ENCODE measurements around the gene VWF.
"Not testable (repeated sequence)": the region's sequence is repeated elsewhere in the genome, so short reads cannot be mapped to it uniquely, and the experiment has no call there.

VWF gene

DNA sequence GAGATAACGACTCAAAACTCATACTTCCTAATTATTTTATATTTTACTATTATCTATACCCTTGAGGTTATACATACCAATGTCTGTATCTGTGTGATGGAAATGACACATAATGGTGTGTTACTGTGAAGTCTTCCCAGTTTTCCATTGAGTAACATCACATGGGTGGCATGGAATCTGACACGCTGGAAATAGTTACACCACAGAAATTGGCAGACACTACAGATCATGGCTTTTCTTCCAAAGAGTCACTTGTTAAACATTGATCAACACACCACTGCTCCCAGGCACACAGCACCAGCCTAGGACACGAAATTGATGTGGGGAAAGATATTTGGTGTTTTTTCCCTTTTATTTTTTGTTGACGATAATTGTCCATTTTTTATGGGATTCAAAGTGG is 33.0 kb upstream of the VWF start:
- Histone ChIP-seq H3K27ac (no peak overlapping the region), H3K9me3 (ENCODE audit: control insufficient read depth, low read length) (no peaks in the 10 kb centered on the region), H3K79me2 (no peaks in the 10 kb centered on the region), H2AFZ (no peak overlapping the region), H3K9ac (no peak overlapping the region), H3K27me3 (ENCODE audit: control insufficient read depth, insufficient read depth, low read length) (no peaks in the 10 kb centered on the region), H3K4me1 (no peaks in the 10 kb centered on the region), H3K36me3 (ENCODE audit: control insufficient read depth, insufficient read depth, low read length) (no peaks in the 10 kb centered on the region), H3K4me3 (ENCODE audit: low read depth, low read length) (no peak overlapping the region), H3K4me2 (ENCODE audit: low read length) (no peak overlapping the region)
- TF ChIP-seq, protein P1, sequence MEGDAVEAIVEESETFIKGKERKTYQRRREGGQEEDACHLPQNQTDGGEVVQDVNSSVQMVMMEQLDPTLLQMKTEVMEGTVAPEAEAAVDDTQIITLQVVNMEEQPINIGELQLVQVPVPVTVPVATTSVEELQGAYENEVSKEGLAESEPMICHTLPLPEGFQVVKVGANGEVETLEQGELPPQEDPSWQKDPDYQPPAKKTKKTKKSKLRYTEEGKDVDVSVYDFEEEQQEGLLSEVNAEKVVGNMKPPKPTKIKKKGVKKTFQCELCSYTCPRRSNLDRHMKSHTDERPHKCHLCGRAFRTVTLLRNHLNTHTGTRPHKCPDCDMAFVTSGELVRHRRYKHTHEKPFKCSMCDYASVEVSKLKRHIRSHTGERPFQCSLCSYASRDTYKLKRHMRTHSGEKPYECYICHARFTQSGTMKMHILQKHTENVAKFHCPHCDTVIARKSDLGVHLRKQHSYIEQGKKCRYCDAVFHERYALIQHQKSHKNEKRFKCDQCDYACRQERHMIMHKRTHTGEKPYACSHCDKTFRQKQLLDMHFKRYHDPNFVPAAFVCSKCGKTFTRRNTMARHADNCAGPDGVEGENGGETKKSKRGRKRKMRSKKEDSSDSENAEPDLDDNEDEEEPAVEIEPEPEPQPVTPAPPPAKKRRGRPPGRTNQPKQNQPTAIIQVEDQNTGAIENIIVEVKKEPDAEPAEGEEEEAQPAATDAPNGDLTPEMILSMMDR (IDR thresholded peaks at IDR 0.05) = no peak

DNA sequence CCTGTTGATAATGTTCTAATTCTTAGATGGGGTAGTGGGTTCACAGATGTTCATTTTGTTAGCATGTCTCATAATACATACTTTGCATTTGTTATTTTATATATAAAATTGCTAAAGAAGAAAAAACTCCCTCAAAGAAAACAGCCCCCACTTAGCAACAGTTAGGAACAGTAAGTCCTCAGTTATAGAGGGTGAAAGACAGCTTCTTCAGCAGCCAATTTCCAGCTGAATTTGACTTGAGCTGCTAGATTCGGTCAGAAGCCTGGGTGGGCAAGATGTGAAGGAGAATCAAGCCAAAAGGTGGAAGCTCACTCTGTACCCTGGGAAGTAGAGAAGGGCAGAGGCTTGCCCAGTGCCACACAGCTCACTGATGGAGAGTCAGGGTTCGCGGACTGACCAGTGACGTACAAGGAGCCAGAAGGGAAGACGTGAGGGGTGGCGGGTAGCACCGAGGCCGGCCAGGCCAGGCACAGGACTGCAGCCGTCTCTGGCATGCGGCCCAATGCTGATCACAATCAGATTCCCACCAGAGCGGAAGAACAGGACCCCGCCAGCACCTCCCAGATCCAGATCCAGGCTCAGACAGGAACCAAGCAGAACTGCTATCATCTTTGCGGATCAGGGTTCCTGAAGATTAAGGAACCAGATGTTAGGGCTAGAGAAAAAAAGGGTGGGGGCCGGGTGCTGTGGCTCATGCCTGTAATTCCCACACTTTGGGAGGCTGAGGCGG is 30.4 kb upstream of the VWF start:
- Histone ChIP-seq H3K4me1 (no peaks in the 10 kb centered on the region), H3K79me2 (no peaks in the 10 kb centered on the region), H3K36me3 (ENCODE audit: control insufficient read depth, insufficient read depth, low read length) (no peaks in the 10 kb centered on the region), H3K27me3 (ENCODE audit: control insufficient read depth, insufficient read depth, low read length) (no peaks in the 10 kb centered on the region), H3K9ac (no peak overlapping the region), H3K4me2 (ENCODE audit: low read length) (peak overlapping the region; percentile 31), H3K4me3 (ENCODE audit: low read depth, low read length) (no peak overlapping the region), H3K9me3 (ENCODE audit: control insufficient read depth, low read length) (no peaks in the 10 kb centered on the region), H3K27ac (peak overlapping the region; percentile 82), H2AFZ (peak overlapping the region; percentile 80)
- TF ChIP-seq, protein P1 (IDR thresholded peaks at IDR 0.05) = no peak

DNA sequence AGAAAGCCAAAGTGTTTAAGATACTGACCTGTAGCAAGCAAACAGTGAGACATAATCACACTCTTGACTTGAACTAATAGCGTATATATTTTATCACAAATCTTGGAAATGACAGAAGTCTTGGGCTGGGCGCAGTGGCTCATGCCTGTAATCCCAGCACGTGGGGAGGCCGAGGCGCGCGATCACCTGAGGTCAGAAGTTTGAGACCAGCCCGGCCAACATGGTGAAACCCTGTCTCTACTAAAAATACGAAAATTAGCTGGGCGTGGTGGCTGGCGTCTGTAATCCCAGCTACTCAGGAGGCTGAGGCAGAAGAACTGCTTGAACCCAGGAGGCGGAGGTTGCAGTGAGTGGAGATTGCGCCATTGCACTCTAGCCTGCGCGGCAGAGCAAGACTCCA is 24.3 kb upstream of the VWF start:
- H3K36me3 ChIP-seq (ENCODE audit: control insufficient read depth, insufficient read depth, low read length); H3K27me3 ChIP-seq (ENCODE audit: control insufficient read depth, insufficient read depth, low read length); H3K79me2 ChIP-seq; H3K4me2 ChIP-seq (ENCODE audit: low read length); H3K9me3 ChIP-seq (ENCODE audit: control insufficient read depth, low read length); H2AFZ ChIP-seq; H3K4me1 ChIP-seq; H3K4me3 ChIP-seq (ENCODE audit: low read depth, low read length); H3K27ac ChIP-seq; H3K9ac ChIP-seq: not testable (repeated sequence)

DNA sequence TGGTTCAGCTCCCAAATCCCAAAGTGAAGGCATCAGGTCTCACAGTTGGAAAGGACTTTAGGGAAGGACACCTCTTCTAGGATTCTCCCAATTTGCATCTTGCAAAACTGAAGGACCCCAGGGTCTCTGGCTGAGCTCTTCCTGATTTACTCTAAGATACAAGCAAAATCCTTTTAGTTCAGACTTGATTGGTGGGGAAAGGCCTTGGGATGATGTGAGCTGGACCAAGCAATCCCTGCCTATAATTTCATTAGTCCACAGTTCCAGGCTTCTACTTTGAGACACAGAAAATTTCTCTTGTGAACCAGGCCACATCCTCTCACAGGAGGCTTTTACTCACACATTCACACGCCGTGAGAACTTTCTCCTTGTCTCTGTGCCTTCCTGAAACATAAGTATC is 23.6 kb upstream of the VWF start:
- Histone ChIP-seq H3K36me3 (ENCODE audit: control insufficient read depth, insufficient read depth, low read length) (no peaks in the 10 kb centered on the region), H2AFZ (no peak overlapping the region), H3K27me3 (ENCODE audit: control insufficient read depth, insufficient read depth, low read length) (no peaks in the 10 kb centered on the region), H3K4me2 (ENCODE audit: low read length) (no peak overlapping the region), H3K9ac (no peak overlapping the region), H3K79me2 (no peaks in the 10 kb centered on the region), H3K4me1 (no peaks in the 10 kb centered on the region), H3K9me3 (ENCODE audit: control insufficient read depth, low read length) (no peaks in the 10 kb centered on the region), H3K4me3 (ENCODE audit: low read depth, low read length) (no peak overlapping the region), H3K27ac (no peak overlapping the region)
- TF ChIP-seq, protein P1 (IDR thresholded peaks at IDR 0.05) = no peak

DNA sequence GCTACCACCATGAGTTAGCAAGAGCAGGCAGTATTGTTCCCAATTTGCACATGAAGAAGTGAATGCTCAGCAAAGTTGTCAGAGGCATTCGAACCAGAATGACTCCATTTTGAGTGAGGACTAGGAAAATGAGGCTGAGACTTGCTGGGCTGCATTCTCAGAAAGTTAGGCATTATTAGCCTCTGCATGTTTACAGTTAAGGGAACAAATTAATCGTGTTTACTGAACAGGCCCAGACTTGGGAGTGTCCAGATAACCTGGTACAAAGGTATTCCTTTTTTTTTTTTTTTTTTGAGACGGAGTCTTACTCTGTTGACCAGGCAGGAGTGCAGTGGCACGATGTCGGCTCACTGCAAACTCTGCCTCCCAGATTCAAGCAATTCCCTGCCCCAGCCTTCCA is 22.5 kb upstream of the VWF start:
- no peaks in the 10 kb centered on the region for H3K36me3 ChIP-seq (ENCODE audit: control insufficient read depth, insufficient read depth, low read length)

More for the DNA sequence above, 22.5 kb upstream of the VWF start:
- no peak overlapping the region for H3K4me3 ChIP-seq (ENCODE audit: low read depth, low read length)
- no peaks in the 10 kb centered on the region for H3K27me3 ChIP-seq (ENCODE audit: control insufficient read depth, insufficient read depth, low read length)
- no peak overlapping the region for H2AFZ ChIP-seq
- no peak overlapping the region for H3K27ac ChIP-seq
- TF ChIP-seq, protein P1 (IDR thresholded peaks at IDR 0.05) = no peak
- no peak overlapping the region for H3K9ac ChIP-seq
- H3K79me2 ChIP-seq = no peaks in the 10 kb centered on the region
- H3K4me2 ChIP-seq (ENCODE audit: low read length) = no peak overlapping the region
- no peaks in the 10 kb centered on the region for H3K4me1 ChIP-seq
- no peaks in the 10 kb centered on the region for H3K9me3 ChIP-seq (ENCODE audit: control insufficient read depth, low read length)
